GM11168 (cell line): Measurements from ENCODE around the gene HEXD.

Experiments
- in situ Hi-C: fragments of 300-500 bp; cut with MboI; formaldehyde crosslinking; loops from one replicate; pipeline ENCODE4 v1.12.0; 2022; ENCODE audit warnings: low sequenced_read_pairs; ENCODE audit not compliant: unreplicated experiment

Gene HEXD

GRCh38 chr17:82412535-82413520 is 5.3 kb upstream of the HEXD start:
- in situ Hi-C loops: no loop called here

GRCh38 chr17:82414548-82415281 is 3.4 kb upstream of the HEXD start:
- in situ Hi-C loops: loop anchor here (5.0 kb wide), 1 partner anchor 57 kb away; the partner anchor contains the start of gene TEX19

GRCh38 chr17:82415336-82415735 is 2.8 kb upstream of the HEXD start:
- in situ Hi-C loops: loop anchor here (5.0 kb wide), 1 partner anchor 58 kb away; the partner anchor contains the start of gene TEX19

- in situ Hi-C loops: loop anchor here (5.0 kb wide), 1 partner anchor 58 kb away; the partner anchor contains the start of gene TEX19
Measured at GRCh38 chr17:82415786-82416185, 2.4 kb upstream of the HEXD start.

- in situ Hi-C loops: loop anchor here (5.0 kb wide), 1 partner anchor 59 kb away; the partner anchor contains the start of gene TEX19
Measured at GRCh38 chr17:82416264-82416663, 1.9 kb upstream of the HEXD start.

GRCh38 chr17:82416771-82417170 is 1.4 kb upstream of the HEXD start:
- in situ Hi-C loops: loop anchor here (5.0 kb wide), 1 partner anchor 59 kb away; the partner anchor contains the start of gene TEX19

- in situ Hi-C loops: loop anchor here (5.0 kb wide), 1 partner anchor 62 kb away; the partner anchor contains the start of gene TEX19
Measured at GRCh38 chr17:82419540-82419939, 1.4 kb downstream of the HEXD start.

- in situ Hi-C loops: no loop called here
Measured at GRCh38 chr17:82424001-82424862, 6.1 kb downstream of the HEXD start.

GRCh38 chr17:82424863-82425159 is 6.7 kb downstream of the HEXD start:
- in situ Hi-C loops: no loop called here

GRCh38 chr17:82428546-82428945 is 10.4 kb downstream of the HEXD start:
- in situ Hi-C loops: no loop called here

GRCh38 chr17:82429824-82430223 is 11.7 kb downstream of the HEXD start:
- in situ Hi-C loops: no loop called here

- in situ Hi-C loops: no loop called here
Measured at GRCh38 chr17:82432017-82432416, 13.9 kb downstream of the HEXD start.

GRCh38 chr17:82433560-82434215 is 15.5 kb downstream of the HEXD start:
- in situ Hi-C loops: no loop called here

- in situ Hi-C loops: no loop called here
Measured at GRCh38 chr17:82434216-82434565, 16.0 kb downstream of the HEXD start.

GRCh38 chr17:82435103-82435502 is 17.0 kb downstream of the HEXD start:
- in situ Hi-C loops: no loop called here

- in situ Hi-C loops: no loop called here
Measured at GRCh38 chr17:82435601-82436583, 17.7 kb downstream of the HEXD start.

- in situ Hi-C loops: no loop called here
Measured at GRCh38 chr17:82436601-82437324, 18.6 kb downstream of the HEXD start.

- in situ Hi-C loops: no loop called here
Measured at GRCh38 chr17:82437325-82437668, 19.1 kb downstream of the HEXD start.
